GM12801 (cell line): ENCODE measurements around the gene DOCK4.

Experiments
- TF ChIP-seq, protein P1 (sequence below): IDR thresholded peaks from one replicate; pipeline ENCODE4 v1.5.1; 2011; ENCODE audit warnings: control low read depth; ENCODE audit not compliant: insufficient read length; ENCODE audit errors: extremely low read depth

DOCK4 gene

DNA sequence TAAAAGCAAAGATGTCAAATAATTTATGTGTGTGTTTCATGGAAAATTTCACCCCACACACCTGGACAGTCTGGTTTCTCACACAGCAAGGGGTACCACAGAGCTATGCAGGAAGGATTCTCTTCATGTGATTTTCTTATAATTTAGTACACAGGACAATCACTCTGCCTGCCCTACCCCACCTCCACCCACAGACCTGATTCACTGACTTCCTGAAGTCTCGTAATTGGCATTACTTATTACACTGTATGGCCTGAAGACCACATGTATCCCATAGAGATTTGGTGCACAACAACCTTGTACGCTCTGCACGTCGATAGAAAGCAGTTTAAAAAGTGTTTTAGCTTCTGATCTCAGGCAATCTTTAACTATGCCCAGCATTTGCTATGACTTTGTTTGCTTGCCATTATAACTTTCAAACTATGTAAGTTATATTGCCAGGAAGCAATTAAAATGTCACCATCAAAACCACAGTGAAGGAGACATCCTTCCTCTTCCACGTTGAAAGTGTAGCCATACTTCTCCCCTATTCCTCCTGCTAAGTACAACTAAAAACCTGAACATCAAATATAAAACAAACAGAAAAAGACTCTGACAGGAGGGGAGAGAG, 364.5 kb downstream of the DOCK4 start:
- TF ChIP-seq, protein P1, sequence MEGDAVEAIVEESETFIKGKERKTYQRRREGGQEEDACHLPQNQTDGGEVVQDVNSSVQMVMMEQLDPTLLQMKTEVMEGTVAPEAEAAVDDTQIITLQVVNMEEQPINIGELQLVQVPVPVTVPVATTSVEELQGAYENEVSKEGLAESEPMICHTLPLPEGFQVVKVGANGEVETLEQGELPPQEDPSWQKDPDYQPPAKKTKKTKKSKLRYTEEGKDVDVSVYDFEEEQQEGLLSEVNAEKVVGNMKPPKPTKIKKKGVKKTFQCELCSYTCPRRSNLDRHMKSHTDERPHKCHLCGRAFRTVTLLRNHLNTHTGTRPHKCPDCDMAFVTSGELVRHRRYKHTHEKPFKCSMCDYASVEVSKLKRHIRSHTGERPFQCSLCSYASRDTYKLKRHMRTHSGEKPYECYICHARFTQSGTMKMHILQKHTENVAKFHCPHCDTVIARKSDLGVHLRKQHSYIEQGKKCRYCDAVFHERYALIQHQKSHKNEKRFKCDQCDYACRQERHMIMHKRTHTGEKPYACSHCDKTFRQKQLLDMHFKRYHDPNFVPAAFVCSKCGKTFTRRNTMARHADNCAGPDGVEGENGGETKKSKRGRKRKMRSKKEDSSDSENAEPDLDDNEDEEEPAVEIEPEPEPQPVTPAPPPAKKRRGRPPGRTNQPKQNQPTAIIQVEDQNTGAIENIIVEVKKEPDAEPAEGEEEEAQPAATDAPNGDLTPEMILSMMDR = no peak

DNA sequence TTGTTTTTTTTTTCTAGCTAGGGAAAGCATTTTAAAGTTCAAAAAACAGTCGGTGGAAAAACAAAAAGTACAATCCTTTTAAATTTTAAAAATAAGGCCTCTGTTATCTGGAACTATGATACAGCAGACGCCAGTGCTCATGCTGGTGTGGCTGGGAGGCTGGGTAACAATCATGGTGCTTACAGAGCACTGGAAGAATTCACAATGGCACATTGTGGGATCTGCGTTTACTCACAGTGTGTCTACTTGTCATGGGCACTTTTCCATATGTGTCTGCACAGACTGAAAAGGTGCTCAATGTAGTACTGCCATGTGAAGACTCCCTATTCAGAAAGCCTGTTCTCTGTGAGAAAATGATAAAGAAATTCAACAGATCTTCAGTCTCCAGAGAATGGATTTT, 365.7 kb downstream of the DOCK4 start:
- TF ChIP-seq, protein P1 = no peak

DNA sequence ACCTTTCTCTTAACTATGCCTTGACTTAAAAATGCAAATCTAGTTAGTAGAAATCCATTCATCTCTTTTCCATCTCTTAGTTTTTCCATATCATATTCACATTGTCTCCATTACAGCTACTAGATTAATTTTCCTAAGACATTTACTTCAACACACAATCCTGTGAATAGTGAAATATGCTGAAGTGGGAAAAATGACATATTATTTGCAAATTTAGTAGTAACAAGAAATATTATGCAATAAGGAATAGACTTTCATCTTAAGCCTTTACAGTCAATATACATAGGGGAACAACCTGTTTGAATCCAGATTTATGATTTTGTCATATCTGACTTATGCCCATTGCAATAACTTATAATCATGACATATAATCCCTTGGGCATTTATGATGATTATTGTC, 366.9 kb downstream of the DOCK4 start:
- TF ChIP-seq, protein P1 = no peak

DNA sequence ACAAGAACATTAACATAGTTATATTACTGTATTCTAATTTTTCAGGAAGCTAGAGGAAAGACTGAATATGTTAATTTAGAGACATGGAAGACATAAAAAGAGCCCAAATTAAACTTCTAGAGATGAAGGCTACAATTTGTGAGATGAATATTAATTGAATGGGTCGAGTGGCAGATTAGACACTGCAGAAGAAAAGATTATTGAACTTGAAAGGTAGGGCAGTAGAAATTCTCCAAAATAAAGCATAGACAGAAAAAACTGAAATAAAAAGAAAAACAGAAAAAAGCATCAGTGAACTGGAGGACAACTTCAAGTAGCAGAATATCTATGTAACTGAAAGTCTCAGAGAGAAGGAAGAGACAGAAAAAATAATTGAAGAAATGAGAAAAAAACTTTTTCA, 369.6 kb downstream of the DOCK4 start:
- TF ChIP-seq, protein P1 = no peak

DNA sequence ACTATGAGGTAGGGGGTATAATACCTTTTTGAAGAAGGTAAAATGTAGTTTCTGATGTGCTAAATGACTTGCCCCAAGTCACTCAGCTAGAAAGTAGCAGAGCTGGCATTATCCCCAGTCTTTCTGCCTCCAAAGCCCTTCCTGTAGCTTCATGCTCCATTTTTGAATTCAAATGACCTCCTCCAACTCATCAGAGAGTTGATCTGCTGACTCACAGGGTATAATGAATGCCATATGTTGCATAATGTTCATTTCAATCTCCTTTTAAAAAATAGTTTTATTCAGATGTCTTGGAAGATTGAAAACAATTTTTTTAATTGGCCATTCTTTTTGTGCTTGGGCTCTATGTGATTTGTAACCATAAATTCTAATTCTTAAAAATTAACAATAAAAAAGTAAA, 371.1 kb downstream of the DOCK4 start:
- TF ChIP-seq, protein P1 = no peak

DNA sequence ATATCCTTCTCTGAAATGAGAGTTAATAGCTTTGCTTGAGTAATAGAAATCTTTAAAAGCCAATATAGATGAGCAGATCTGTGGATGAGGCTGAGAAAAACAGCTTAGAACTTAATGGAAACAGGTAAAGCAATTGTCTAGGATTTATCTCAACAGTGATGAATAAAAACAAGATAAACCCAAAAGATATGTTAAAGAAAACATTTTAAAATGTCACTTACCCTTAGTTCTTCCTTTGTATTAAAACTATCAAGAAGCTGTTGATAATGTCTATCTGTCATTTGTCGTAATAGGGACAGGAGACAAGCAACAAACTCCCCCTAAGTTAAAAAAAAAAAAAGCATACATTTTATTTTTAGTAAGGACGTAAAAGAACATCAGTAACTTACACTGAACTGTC, 371.8 kb downstream of the DOCK4 start:
- TF ChIP-seq, protein P1 = no peak

DNA sequence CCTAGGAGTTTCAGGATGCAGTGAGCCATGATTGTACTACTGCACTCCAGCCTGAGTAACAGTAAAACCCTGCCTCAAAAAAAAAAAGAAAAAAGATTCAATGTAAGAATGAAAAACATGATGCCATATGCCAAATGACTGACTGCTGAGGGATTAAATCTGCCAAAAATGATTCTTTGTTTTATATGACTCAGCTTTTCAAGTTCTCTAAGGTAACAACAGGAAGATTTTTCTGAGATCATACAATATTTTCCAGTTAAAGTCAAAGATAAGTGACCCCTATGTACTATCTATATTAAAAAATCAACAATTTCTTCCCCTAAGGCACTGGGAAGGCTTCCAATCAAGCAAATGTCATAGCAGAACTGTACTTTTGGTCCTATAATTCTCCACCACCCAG, 372.7 kb downstream of the DOCK4 start:
- TF ChIP-seq, protein P1 = no peak
